RWPE2 (cell line): ENCODE measurements around the gene ZBTB20.

Source experiments
- ATAC-seq: fragments of 200-7000 bp; cut with Tn5 transposase; 3 replicates; pipeline ENCODE4 v1.9.1; 2021; ENCODE audit warnings: low read depth
- DNase-seq: peaks from one replicate; pipeline ENCODE4 v3.0.0-alpha.2; 2020; ENCODE audit warnings: low spot score
- H3K27ac ChIP-seq: fragments of 450-650 bp; 2 replicates; pipeline ENCODE4 v1.5.1; 2017; ENCODE audit warnings: mild to moderate bottlenecking; ENCODE audit not compliant: poor library complexity, severe bottlenecking
- H3K27me3 ChIP-seq: fragments of 250-450 bp; sonication (Bioruptor Pico); 2 replicates; pipeline ENCODE4 v1.5.1; 2021; ENCODE audit warnings: mild to moderate bottlenecking, moderate library complexity; ENCODE audit not compliant: insufficient read depth, poor library complexity, severe bottlenecking
- H3K36me3 ChIP-seq: fragments of 250-450 bp; sonication (Bioruptor Pico); 2 replicates; pipeline ENCODE4 v1.5.1; 2020; ENCODE audit warnings: low read depth, mild to moderate bottlenecking, moderate library complexity
- H3K4me1 ChIP-seq: fragments of 250-450 bp; sonication (Bioruptor Pico); 2 replicates; pipeline ENCODE4 v1.5.1; 2021; ENCODE audit warnings: mild to moderate bottlenecking, moderate library complexity; ENCODE audit not compliant: insufficient read depth, poor library complexity, severe bottlenecking
- H3K4me3 ChIP-seq: fragments of 250-450 bp; sonication (Bioruptor Pico); 2 replicates; pipeline ENCODE4 v1.5.1; 2021; ENCODE audit warnings: mild to moderate bottlenecking, moderate library complexity; ENCODE audit not compliant: severe bottlenecking
- H3K9me3 ChIP-seq: fragments of 250-450 bp; sonication (Bioruptor Pico); 2 replicates; pipeline ENCODE4 v1.5.1; 2021; ENCODE audit warnings: mild to moderate bottlenecking, moderate library complexity; ENCODE audit not compliant: severe bottlenecking
- CTCF ChIP-seq: fragments of 450-650 bp; IDR thresholded peaks from one replicate; pipeline ENCODE4 v1.5.1; 2017; ENCODE audit warnings: mild to moderate bottlenecking, moderate library complexity; ENCODE audit not compliant: poor library complexity, severe bottlenecking

The ZBTB20 gene

GRCh38 chr3:114400371-114400770 lies 746.7 kb downstream of the ZBTB20 start:
- Histone ChIP-seq H3K4me3 (no peak overlapping the region), H3K36me3 (no peaks in the 10 kb centered on the region), H3K27ac (no peak overlapping the region), H3K4me1 (no peaks in the 10 kb centered on the region), H3K9me3 (no peaks in the 10 kb centered on the region), H3K27me3 (no peaks in the 10 kb centered on the region)
- DNase-seq (no peak), ATAC-seq (no peak; the same call in 2 of the 3 replicates)
- no peak for TF ChIP-seq CTCF

- no peaks in the 10 kb centered on the region for H3K4me1 ChIP-seq
- no peak overlapping the region for H3K27ac ChIP-seq
- no peaks in the 10 kb centered on the region for H3K9me3 ChIP-seq
- ATAC-seq (no peak), DNase-seq (no peak)
- no peak overlapping the region for H3K4me3 ChIP-seq
- no peaks in the 10 kb centered on the region for H3K27me3 ChIP-seq
- H3K36me3 ChIP-seq: no peaks in the 10 kb centered on the region
- no peak for TF ChIP-seq CTCF
These were observed 752.5 kb downstream of the ZBTB20 start for GRCh38 chr3:114394551-114394950.

GRCh38 chr3:114393367-114394072 lies 753.6 kb downstream of the ZBTB20 start:
- H3K4me3 ChIP-seq: no peak overlapping the region
- H3K36me3 ChIP-seq: no peaks in the 10 kb centered on the region
- ATAC-seq (no peak), DNase-seq (no peak)
- no peak for TF ChIP-seq CTCF
- H3K27me3 ChIP-seq: no peaks in the 10 kb centered on the region
- no peaks in the 10 kb centered on the region for H3K4me1 ChIP-seq
- no peak overlapping the region for H3K27ac ChIP-seq
- no peaks in the 10 kb centered on the region for H3K9me3 ChIP-seq

GRCh38 chr3:114392831-114393230 lies 754.3 kb downstream of the ZBTB20 start:
- no peak for TF ChIP-seq CTCF
- ATAC-seq: peak; percentile 48; the same call in 2 of the 3 replicates
- Histone ChIP-seq H3K9me3 (no peaks in the 10 kb centered on the region), H3K27me3 (no peaks in the 10 kb centered on the region), H3K36me3 (no peaks in the 10 kb centered on the region), H3K4me3 (no peak overlapping the region), H3K4me1 (no peaks in the 10 kb centered on the region), H3K27ac (no peak overlapping the region)
- DNase-seq: no peak

- Histone ChIP-seq H3K27ac (no peak overlapping the region), H3K27me3 (no peaks in the 10 kb centered on the region), H3K4me1 (no peaks in the 10 kb centered on the region), H3K4me3 (no peak overlapping the region), H3K36me3 (no peaks in the 10 kb centered on the region), H3K9me3 (no peaks in the 10 kb centered on the region)
- TF ChIP-seq CTCF: no peak
- DNase-seq (no peak), ATAC-seq (no peak)
These were observed 757.9 kb downstream of the ZBTB20 start for GRCh38 chr3:114389156-114389555.
